PC-9 (cell line): ENCODE results near the gene MALSU1.

Experiments used
- EZH2 ChIP-seq: fragments of 200-600 bp; sonication (generic); IDR thresholded peaks from 2 replicates; pipeline ENCODE4 v1.8.0; 2017; ENCODE audit warnings: antibody characterized with exemption, low read depth
- TF ChIP-seq, protein P1 (sequence below): fragments of 200-600 bp; sonication (generic); conservative IDR thresholded peaks from 2 replicates; pipeline ENCODE4 v1.6.1; 2017; ENCODE audit warnings: mixed run types, antibody characterized with exemption, mild to moderate bottlenecking, moderate library complexity

DNA sequence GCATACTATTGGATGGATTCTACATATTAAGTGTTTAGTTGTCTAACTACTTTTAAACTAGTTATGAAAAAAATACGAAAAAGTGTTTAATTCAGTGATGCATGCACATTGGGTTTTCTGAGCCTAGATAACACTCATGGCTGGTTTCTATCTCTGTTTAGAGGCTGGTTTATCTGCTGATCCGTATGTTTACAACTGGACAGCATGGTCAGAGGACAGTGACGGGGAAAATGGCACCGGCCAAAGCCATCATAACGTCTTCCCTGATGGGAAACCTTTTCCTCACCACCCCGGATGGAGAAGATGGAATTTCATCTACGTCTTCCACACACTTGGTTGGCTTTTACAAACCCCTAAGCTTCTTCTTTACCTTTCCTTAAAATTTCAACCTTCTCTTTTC, 42.4 kb upstream of the MALSU1 start:
- TF ChIP-seq, protein P1, sequence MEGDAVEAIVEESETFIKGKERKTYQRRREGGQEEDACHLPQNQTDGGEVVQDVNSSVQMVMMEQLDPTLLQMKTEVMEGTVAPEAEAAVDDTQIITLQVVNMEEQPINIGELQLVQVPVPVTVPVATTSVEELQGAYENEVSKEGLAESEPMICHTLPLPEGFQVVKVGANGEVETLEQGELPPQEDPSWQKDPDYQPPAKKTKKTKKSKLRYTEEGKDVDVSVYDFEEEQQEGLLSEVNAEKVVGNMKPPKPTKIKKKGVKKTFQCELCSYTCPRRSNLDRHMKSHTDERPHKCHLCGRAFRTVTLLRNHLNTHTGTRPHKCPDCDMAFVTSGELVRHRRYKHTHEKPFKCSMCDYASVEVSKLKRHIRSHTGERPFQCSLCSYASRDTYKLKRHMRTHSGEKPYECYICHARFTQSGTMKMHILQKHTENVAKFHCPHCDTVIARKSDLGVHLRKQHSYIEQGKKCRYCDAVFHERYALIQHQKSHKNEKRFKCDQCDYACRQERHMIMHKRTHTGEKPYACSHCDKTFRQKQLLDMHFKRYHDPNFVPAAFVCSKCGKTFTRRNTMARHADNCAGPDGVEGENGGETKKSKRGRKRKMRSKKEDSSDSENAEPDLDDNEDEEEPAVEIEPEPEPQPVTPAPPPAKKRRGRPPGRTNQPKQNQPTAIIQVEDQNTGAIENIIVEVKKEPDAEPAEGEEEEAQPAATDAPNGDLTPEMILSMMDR, result no peak
- no peak for TF ChIP-seq EZH2
